GM04503 (cell line): Measurements from ENCODE around the gene SCNM1.
"Not testable (repeated sequence)": the region's sequence is repeated elsewhere in the genome, so short reads cannot be mapped to it uniquely, and the experiment has no call there.

Source experiments
- DNase-seq: peaks from one replicate; pipeline ENCODE4 v3.0.0-alpha.2; 2012; ENCODE audit warnings: low read depth

Gene SCNM1

DNA sequence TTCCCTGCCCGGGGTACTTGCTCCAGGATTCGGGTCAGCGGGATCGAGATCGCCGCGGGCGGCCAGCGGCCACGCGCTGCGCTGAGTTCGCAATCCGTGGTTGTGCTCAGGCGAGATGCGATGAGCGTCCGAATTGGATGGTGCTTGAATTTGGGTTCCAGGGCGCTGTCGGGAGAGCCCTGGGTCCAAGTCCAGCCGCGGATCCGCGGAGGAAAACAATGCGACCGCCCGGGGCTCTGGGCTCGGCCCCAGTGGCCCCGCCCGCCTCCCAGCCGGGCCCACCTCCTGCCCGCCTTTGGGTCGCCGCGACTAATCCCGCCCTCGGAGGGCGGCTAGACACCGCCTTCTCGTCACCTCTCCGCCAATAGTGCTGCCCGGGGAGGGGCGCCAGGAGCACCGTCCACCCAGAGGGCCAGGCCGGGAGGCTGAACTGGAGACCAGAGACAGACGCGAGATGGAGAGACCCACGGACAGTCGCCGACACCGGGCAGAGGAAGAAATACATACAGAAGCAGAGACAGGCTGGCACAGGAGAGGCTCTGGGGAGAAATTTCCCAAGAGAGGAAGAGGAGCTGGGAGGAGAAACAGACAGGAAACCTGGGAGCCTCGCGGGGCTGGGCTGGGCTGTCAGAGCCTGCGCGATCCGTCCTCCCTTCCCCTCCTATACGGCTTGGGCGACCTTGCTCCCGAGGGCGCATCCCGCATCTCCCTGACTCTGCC lies 19.4 kb upstream of the SCNM1 start, which contains the start of gene SEMA6C:
SEMA6C (minus strand) TSS at position 220 of the 720 bp plus-strand sequence. CDS start 4,010 bp downstream, outside the sequence.
- DNase-seq: peak; percentile 73

- no peak for DNase-seq
Measured at GRCh38 chr1:151147132-151147503, 18.8 kb upstream of the SCNM1 start.

GRCh38 chr1:151147665-151148064 lies 18.3 kb upstream of the SCNM1 start:
- DNase-seq: no peak

DNA sequence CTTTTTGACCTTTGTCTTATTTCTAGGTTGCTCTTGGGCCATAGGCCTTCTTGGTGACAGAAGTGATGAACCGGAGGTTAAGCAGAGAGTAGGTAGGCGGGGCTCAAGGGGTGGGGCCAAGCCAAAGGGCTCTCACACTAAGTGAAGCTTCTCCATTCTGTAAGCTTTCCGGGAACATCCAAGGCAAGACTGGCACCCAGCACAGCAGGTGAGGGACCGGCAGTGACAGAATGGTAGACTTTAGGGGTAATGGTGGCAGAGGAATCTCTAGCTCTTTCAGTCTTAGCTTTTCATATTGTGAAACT lies 9.5 kb upstream of the SCNM1 start, which contains the start of gene TNFAIP8L2:
TNFAIP8L2 (plus strand) TSS at position 135 of the 305 bp plus-strand sequence. CDS start 2,049 bp downstream, outside the sequence.
- no peak for DNase-seq

DNA sequence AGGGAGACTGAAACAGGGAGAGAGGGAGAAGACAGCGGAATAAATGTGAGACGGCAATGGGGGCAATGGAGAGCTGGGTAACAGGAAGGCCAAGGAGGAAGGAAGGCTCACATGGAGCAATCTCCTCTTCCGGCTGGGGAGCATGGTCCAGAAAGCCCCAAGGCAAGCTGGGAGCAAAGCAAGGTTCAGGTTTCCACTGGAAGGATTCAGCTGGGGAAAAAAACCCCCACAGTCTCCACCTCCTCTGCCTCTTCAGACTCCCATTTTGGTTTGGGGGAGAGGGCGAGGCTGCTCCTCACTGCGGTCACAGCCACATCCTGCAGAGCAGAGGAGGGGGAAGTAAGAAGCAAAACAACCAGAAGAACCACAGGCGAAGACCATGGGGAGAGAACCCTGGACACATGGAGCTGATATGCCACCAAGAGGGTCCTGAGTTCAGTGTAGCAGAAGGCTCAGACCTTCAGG lies 8.8 kb upstream of the SCNM1 start:
- no peak for DNase-seq

DNA sequence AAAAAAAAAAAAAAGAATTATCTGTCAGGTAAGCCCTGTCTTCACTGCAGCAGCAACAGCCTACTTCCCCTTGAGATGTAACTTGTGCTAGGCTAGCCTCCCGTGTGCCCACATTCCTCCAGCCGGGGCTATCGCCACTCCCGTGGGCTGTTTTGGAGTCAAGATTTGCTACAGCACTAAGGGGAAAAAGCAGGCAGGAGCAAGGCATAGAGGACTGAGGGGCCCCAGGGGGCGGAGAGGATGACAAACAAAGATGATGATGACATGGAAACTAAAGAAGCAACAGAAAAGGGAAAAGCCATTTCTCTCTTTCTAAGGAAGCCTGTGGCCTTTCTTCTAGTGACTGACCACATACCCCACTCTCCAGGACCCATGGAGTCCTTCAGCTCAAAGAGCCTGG lies 7.6 kb upstream of the SCNM1 start:
- no peak for DNase-seq

DNA sequence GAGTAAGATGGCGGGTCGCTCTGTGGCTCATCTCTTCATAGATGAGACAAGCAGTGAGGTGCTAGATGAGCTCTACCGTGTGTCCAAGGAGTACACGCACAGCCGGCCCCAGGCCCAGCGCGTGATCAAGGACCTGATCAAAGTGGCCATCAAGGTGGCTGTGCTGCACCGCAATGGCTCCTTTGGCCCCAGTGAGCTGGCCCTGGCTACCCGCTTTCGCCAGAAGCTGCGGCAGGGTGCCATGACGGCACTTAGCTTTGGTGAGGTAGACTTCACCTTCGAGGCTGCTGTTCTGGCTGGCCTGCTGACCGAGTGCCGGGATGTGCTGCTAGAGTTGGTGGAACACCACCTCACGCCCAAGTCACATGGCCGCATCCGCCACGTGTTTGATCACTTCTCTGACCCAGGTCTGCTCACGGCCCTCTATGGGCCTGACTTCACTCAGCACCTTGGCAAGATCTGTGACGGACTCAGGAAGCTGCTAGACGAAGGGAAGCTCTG lies 7.1 kb upstream of the SCNM1 start:
- no peak for DNase-seq

DNA sequence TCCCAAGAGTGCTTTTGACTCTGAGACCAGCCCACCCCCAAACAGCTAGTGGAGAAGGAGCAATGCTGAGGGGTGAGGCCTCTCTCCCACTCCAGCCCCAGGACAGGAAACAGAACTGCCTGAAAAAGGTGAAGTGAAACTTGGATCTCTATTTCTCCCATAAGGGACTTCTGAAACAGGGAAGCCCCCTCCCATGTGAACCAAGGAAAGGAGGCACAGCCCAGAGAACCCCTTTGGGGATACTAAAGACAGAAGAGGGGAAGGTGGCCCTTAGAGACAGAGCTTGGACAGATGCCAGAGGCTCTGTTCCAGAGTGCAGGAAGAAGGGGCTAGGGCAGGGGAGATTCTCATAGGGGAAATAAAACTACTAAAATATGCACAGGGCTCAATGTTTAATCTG lies 6.6 kb upstream of the SCNM1 start:
- no peak for DNase-seq

GRCh38 chr1:151164732-151165280 lies 1.1 kb upstream of the SCNM1 start:
- DNase-seq: no peak

DNA sequence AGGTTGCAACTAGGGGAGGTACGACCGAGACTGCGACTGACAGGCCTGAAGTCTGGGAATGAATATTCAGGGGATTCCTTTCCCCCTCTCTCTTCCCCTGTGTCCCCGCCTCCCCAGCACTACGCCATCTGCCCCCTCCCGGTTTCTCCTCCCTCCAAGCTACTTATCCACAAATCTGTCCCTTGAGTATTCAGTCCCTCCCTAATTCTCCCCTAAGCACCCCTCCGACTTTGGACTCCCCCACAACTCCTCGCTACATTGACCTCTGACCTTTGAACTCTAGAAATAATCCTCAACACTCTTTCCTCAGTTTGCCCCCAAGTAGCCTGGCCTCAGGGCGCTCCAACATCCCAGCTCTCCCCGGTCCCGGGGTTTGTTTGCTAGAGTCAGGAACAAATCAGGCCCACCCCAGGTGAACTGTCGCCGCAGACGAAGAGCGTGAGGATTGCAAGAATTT lies 635 bp upstream of the SCNM1 start:
- DNase-seq: no peak

- DNase-seq: peak; percentile 56
Measured at GRCh38 chr1:151166505-151166956, 587 bp downstream of the SCNM1 start.

DNA sequence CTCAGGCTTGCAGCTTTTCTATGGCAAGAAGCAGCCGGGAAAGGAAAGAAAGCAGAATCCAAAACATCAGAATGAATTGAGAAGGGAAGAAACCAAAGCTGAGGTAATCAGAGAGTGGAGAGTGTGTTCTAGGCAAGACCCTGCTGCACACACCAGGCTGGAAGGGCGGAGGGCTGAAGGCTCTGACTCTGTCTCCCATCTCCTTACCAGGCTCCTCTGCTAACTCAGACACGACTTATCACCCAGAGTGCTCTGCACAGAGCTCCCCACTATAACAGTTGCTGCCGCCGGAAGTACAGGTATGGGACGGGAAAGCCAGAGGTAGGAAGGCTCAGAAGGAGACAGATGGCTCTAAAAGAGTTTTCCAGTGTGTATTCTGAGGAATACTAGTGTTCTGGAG lies 1.2 kb downstream of the SCNM1 start:
- DNase-seq: no peak

DNA sequence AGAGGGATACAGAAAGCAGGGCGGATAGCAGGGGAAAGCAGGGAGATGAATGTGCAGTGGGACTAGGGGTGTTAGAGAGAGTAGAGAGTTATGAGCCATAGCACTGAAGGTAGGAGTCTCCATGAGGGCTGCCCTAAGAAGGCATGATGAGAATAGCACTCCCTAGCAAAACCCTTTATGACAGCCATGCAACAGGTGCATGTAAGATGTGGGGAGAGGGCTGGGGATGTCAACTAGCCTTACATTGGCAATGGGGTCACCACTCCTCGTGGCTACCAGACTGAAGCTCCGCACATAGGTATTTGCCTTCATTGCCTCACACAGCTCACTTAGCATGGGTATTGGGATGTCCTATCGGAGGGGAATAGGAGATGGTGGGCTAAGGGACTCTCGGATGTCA lies 5.2 kb downstream of the SCNM1 start:
- DNase-seq: no peak

DNA sequence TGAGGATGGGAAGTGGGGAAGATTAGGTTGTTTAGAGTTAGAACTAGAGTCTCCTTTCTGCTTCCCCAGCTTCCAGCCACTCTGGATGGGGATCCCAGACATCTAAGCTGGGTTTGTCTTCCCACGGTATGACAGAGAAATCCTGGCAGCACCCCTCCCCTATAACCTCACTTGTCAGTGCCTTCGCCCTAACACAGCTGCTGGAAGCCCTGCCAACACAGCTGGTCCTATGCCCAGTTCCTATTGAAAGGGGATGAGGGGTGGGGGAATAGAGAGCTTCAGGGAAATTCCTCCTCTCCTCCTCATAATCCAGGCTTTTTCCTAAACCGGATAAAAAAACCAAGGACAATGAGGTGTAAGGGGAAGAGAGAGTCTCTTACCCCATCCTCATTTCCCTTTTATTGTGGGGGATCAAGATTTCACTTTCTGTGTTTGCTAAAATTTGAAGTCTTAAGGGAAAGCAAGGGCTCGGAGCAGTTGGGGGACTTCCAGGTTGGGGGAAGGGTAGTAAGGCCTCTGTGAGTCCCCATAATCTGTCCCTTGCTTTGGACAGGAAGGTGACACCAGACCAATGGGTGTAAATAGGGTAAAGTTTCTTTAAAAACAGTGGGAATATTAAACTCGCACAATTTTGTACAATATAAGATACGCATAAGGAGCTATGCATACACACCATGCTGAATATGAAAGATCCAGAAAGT lies 9.2 kb downstream of the SCNM1 start:
- no peak for DNase-seq

GRCh38 chr1:151175863-151176262 lies 9.9 kb downstream of the SCNM1 start, which contains the start of gene TMOD4:
TSS of gene TMOD4 (minus strand) at chr1:151175981. CDS start at chr1:151174875, 1,106 bp downstream.
- no peak for DNase-seq

- no peak for DNase-seq
Measured at GRCh38 chr1:151176514-151177045, 10.6 kb downstream of the SCNM1 start.

GRCh38 chr1:151184211-151184610 lies 18.3 kb downstream of the SCNM1 start:
- no peak for DNase-seq

DNA sequence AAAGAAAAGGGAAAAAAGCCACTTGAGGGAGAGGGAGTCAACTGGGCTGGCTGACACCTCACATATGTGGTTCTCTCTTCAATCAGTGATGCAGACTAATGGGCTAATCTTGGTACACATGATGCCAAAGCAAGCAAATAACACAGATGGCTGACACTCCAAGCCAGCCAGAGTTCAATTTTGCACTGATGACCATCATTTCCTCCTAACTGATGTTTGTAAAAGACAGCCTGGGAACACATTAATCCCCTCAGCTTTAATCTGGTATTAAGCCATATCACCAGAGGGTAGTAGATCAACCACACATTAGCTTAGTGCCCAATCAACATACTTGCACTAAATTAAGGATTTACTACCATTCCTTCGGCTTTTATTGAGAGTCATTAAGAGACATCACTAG lies 21.3 kb downstream of the SCNM1 start:
- no peak for DNase-seq

- not testable (repeated sequence) for DNase-seq
Measured at GRCh38 chr1:151188667-151189066, 22.7 kb downstream of the SCNM1 start.

- DNase-seq: peak; percentile 65
Measured at GRCh38 chr1:151189637-151190445, 23.9 kb downstream of the SCNM1 start, which contains the start of gene VPS72. TSS of gene VPS72 (minus strand) at chr1:151190197. CDS start at chr1:151190121, 76 bp downstream.

DNA sequence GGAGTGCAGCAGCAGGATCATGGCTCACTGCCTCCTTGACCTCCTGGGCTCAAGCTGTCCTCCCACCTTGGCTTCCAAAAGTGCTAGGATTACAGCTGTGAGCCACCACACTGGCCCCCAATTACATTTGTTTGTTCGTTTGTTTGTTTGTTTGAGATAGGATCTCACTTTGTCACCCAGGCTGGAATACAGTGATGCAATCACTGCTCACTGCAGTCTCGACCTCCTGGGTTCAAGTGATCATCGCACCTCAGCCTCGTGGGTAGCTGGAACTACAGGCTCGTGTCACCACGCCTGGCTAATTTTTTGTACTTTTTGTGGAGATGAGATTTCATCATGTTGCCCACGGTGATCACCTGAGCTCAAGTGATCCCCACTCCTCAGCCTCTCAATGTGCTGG lies 26.1 kb downstream of the SCNM1 start:
- DNase-seq: no peak
